HG03060 (cell line): ENCODE results near the gene SLC51A.

Experiments used
- ATAC-seq: cut with Tn5 transposase; IDR thresholded peaks from one replicate; pipeline ENCODE4 v1.9.1; 2021; ENCODE audit warnings: low read depth, moderate number of reproducible peaks; ENCODE audit not compliant: unreplicated experiment

The SLC51A gene

GRCh38 chr3:196214783-196215441 is 1.4 kb upstream of the SLC51A start:
- no peak for ATAC-seq

- ATAC-seq: no peak
Measured at GRCh38 chr3:196215493-196216020, 777 bp upstream of the SLC51A start.

GRCh38 chr3:196216681-196217211 is 412 bp downstream of the SLC51A start:
- no peak for ATAC-seq

GRCh38 chr3:196217307-196218154 is 1.2 kb downstream of the SLC51A start:
- ATAC-seq: no peak

GRCh38 chr3:196218155-196218712 is 1.9 kb downstream of the SLC51A start:
- no peak for ATAC-seq

GRCh38 chr3:196219194-196219969 is 3.0 kb downstream of the SLC51A start:
- ATAC-seq: no peak

GRCh38 chr3:196219970-196220311 is 3.6 kb downstream of the SLC51A start:
- ATAC-seq: no peak

- ATAC-seq: no peak
Measured at GRCh38 chr3:196220587-196220986, 4.3 kb downstream of the SLC51A start.

- ATAC-seq: no peak
Measured at GRCh38 chr3:196220991-196221390, 4.7 kb downstream of the SLC51A start.

GRCh38 chr3:196222876-196223595 is 6.7 kb downstream of the SLC51A start:
- ATAC-seq: no peak

GRCh38 chr3:196225086-196225485 is 8.8 kb downstream of the SLC51A start:
- no peak for ATAC-seq

GRCh38 chr3:196225763-196226364 is 9.5 kb downstream of the SLC51A start:
- ATAC-seq: no peak

GRCh38 chr3:196227121-196227561 is 10.8 kb downstream of the SLC51A start:
- no peak for ATAC-seq

GRCh38 chr3:196227629-196228493 is 11.5 kb downstream of the SLC51A start:
- no peak for ATAC-seq

- ATAC-seq: no peak
Measured at GRCh38 chr3:196232154-196232881, 16.0 kb downstream of the SLC51A start.

- no peak for ATAC-seq
Measured at GRCh38 chr3:196232882-196233251, 16.5 kb downstream of the SLC51A start.

- ATAC-seq: no peak
Measured at GRCh38 chr3:196235452-196236122, 19.3 kb downstream of the SLC51A start.
